ENCODE results near the gene KRTAP1-3. TPM values are rescaled to one million over a fixed set of nuclear protein-coding genes. Genes with fewer than 3 reads are reported as not detected.

The KRTAP1-3 gene
- total and polyA plus RNA-seq, 9 donors: not detected

GRCh38 chr17:41037853-41038350 lies 3.2 kb upstream of the KRTAP1-3 start:
- no peak overlapping the region for H3K27ac ChIP-seq
- H3K9me3 ChIP-seq: no peaks in the 10 kb centered on the region
- no peaks in the 10 kb centered on the region for H3K36me3 ChIP-seq
- no peak for DNase-seq
- intact Hi-C loops (cut with DNase I): no loop called here
- WGBS, 3 donors: 82 to 87% (median 85%) methylated on average over 2 of the region's 2 CpGs
- no peaks in the 10 kb centered on the region for H3K4me1 ChIP-seq (ENCODE audit: insufficient read depth)
- TF ChIP-seq POLR2A (IDR thresholded peaks at IDR 0.05): no peak
- H3K4me3 ChIP-seq: no peak overlapping the region
- H3K27me3 ChIP-seq: no peaks in the 10 kb centered on the region

GRCh38 chr17:41029633-41030245 lies 4.9 kb downstream of the KRTAP1-3 start, which contains the start of gene KRTAP1-4:
Gene KRTAP1-4, minus strand, starts transcription at chr17:41030195. Its CDS starts 117 bp downstream, at chr17:41030078.
- peaks cover 2% of the 10 kb centered on the region for H3K4me1 ChIP-seq (ENCODE audit: insufficient read depth)
- no peaks in the 10 kb centered on the region for H3K27me3 ChIP-seq
- no peaks in the 10 kb centered on the region for H3K36me3 ChIP-seq
- no peak for DNase-seq
- no peak for TF ChIP-seq CTCF (IDR thresholded peaks at IDR 0.05)
- TF ChIP-seq EP300 (IDR thresholded peaks at IDR 0.05): no peak
- TF ChIP-seq POLR2A (IDR thresholded peaks at IDR 0.05): no peak
- intact Hi-C loops (cut with DNase I): no loop called here
- no peak within 1 kb of the TSS for H3K27ac ChIP-seq
- no peaks in the 10 kb centered on the region for H3K9me3 ChIP-seq
- no peak within 1 kb of the TSS for H3K4me3 ChIP-seq
- WGBS, 3 donors: 77 to 88% (median 88%) methylated on average over 12 of the region's 12 CpGs

GRCh38 chr17:41026715-41027471 lies 7.8 kb downstream of the KRTAP1-3 start, which contains the start of gene KRTAP1-5:
Gene KRTAP1-5, minus strand, starts transcription at chr17:41027208. Its CDS starts 53 bp downstream, at chr17:41027155.
- Histone ChIP-seq H3K27me3 (no peaks in the 10 kb centered on the region), H3K36me3 (no peaks in the 10 kb centered on the region), H3K4me1 (ENCODE audit: insufficient read depth) (peaks cover 2% of the 10 kb centered on the region), H3K27ac (no peak within 1 kb of the TSS), H3K9me3 (no peaks in the 10 kb centered on the region), H3K4me3 (no peak within 1 kb of the TSS)
- no peak for DNase-seq
- WGBS, 3 donors: 54 to 61% (median 55%) methylated on average over 9 of the region's 9 CpGs
- TF ChIP-seq CTCF (IDR thresholded peaks at IDR 0.05) (no peak), EP300 (IDR thresholded peaks at IDR 0.05) (no peak), POLR2A (IDR thresholded peaks at IDR 0.05) (no peak)
- intact Hi-C loops (cut with DNase I): no loop called here

- H3K27me3 ChIP-seq: no peaks in the 10 kb centered on the region
- no peaks in the 10 kb centered on the region for H3K36me3 ChIP-seq
- H3K27ac ChIP-seq: no peak overlapping the region
- no peak for DNase-seq
- intact Hi-C loops (cut with DNase I): no loop called here
- H3K9me3 ChIP-seq: no peaks in the 10 kb centered on the region
- 79 to 80% (median 80%) methylated on average over 3 of the region's 3 CpGs for WGBS, 3 donors
- H3K4me3 ChIP-seq: no peak overlapping the region
- H3K4me1 ChIP-seq (ENCODE audit: insufficient read depth): peaks cover 2% of the 10 kb centered on the region
- TF ChIP-seq CTCF (IDR thresholded peaks at IDR 0.05): no peak
- no peak for TF ChIP-seq EP300 (IDR thresholded peaks at IDR 0.05)
- no peak for TF ChIP-seq POLR2A (IDR thresholded peaks at IDR 0.05)
These were observed 10.0 kb downstream of the KRTAP1-3 start for GRCh38 chr17:41024697-41025096.

- no peaks in the 10 kb centered on the region for H3K36me3 ChIP-seq
- H3K9me3 ChIP-seq: no peaks in the 10 kb centered on the region
- intact Hi-C loops (cut with DNase I): no loop called here
- H3K4me1 ChIP-seq (ENCODE audit: insufficient read depth): no peaks in the 10 kb centered on the region
- H3K27ac ChIP-seq: no peak overlapping the region
- no peaks in the 10 kb centered on the region for H3K27me3 ChIP-seq
- H3K4me3 ChIP-seq: no peak overlapping the region
- DNase-seq: no peak
- no peak for TF ChIP-seq CTCF (IDR thresholded peaks at IDR 0.05)
- no peak for TF ChIP-seq EP300 (IDR thresholded peaks at IDR 0.05)
- no peak for TF ChIP-seq POLR2A (IDR thresholded peaks at IDR 0.05)
These were observed 14.3 kb downstream of the KRTAP1-3 start for GRCh38 chr17:41020336-41020735.
